Testis (tissue), 3 donors: ENCODE results near the gene AUTS2. TPM values are rescaled to one million over a fixed set of nuclear protein-coding genes. Genes with fewer than 3 reads are reported as not detected.

Experiments used
- DNase-seq: peaks from one replicate; pipeline ENCODE4 v3.0.0-alpha.2; 2019
- H3K27ac ChIP-seq, 2 donors: fragments of 200-600 bp; sonication (generic); one replicate each; pipeline ENCODE4 v1.5.1; 2019
- H3K27me3 ChIP-seq: fragments of 200-600 bp; sonication (generic); one replicate; pipeline ENCODE4 v1.5.1; 2019
- H3K36me3 ChIP-seq: fragments of 200-600 bp; sonication (generic); one replicate; pipeline ENCODE4 v1.5.1; 2017; ENCODE audit warnings: low read depth; ENCODE audit errors: missing control alignments
- H3K4me1 ChIP-seq: fragments of 200-600 bp; sonication (generic); one replicate; pipeline ENCODE4 v1.5.1; 2019
- H3K4me3 ChIP-seq, 2 donors: fragments of 200-600 bp; sonication (generic); one replicate each; pipeline ENCODE4 v1.5.1; 2017 to 2019
- H3K9me3 ChIP-seq: fragments of 200-600 bp; sonication (generic); one replicate; pipeline ENCODE4 v1.5.1; 2017
- POLR2A ChIP-seq: fragments of 450-650 bp; IDR thresholded peaks from one replicate; pipeline ENCODE4 v1.6.1; 2017; ENCODE audit warnings: antibody characterized with exemption, mild to moderate bottlenecking, moderate library complexity
- WGBS, 2 donors: methylation state at CpG; one replicate each; pipeline ENCODE4 v1.1.5; 2018; 5-methylcytosine and 5-hydroxymethylcytosine counted together
- intact Hi-C: fragments of 100-400 bp; cut with DNase I; formaldehyde crosslinking; loops from one replicate; pipeline ENCODE4 v1.15.1; 2023; ENCODE audit warnings: low total_unique reads
- polyA plus RNA-seq: library from polyadenylated mRNA; stranded (reverse); fragments of 350-450 nt; fragmentation: Illumina TruSeq; extraction: RNeasy Lipid Tissue Mini Kit (QIAGEN cat#74804); gene quantifications from one replicate; pipeline ENCODE4 v1.2.3, GENCODE V29; 2014; ENCODE audit warnings: low read depth, low replicate concordance; ENCODE audit not compliant: insufficient read depth
- total RNA-seq, 2 donors: library from RNA; depleted of rRNA; stranded (reverse); fragments of >200 nt; gene quantifications; one replicate each; pipeline ENCODE4 v1.2.3, GENCODE V29; 2016
- TF ChIP-seq, protein P1 (sequence below), 3 experiments: fragments of 450-650 bp in 2 of 3; fragments of 200-600 bp in 1 of 3; sonication (generic) in 1 of 3; IDR thresholded peaks; one replicate each; pipeline ENCODE4 v1.5.1; 2016 to 2019; ENCODE audit warnings: antibody characterized with exemption in 3 of 3, mild to moderate bottlenecking in 2 of 3, moderate library complexity in 1 of 3

The AUTS2 gene
- total and polyA plus RNA-seq, 3 donors from 2014 or later = 21.3 to 75.5 (median 56.1) TPM

DNA sequence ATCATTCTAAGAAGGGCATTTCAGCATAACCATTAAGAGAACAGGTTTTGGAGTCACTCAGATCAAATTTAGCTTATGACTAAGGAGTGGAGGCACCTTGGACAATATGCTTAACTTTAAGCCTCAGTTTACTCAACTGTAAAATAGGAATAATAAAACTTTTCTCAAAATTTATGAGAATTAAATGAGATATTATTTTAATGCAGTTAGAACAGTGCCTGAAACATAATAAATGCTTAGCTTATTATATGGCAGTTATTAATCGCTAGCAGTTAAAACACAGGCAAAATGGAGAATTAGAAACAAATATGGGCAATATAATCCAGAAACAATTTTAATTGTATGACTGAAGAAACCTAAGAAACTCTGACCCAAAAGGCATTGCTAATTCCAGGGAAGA lies 2.9 kb upstream of the AUTS2 start:
- H3K36me3 ChIP-seq = no peaks in the 10 kb centered on the region
- peaks cover 5% of the 10 kb centered on the region for H3K4me1 ChIP-seq
- no peaks in the 10 kb centered on the region for H3K9me3 ChIP-seq
- intact Hi-C loops = no loop called here
- 86 to 98% methylated on average over 1 of the region's 1 CpG for WGBS, 2 donors
- DNase-seq = no peak
- H3K4me3 ChIP-seq = no peak overlapping the region
- H3K27me3 ChIP-seq = no peaks in the 10 kb centered on the region
- no peak overlapping the region for H3K27ac ChIP-seq
- TF ChIP-seq POLR2A = no peak
- TF ChIP-seq, protein P1, sequence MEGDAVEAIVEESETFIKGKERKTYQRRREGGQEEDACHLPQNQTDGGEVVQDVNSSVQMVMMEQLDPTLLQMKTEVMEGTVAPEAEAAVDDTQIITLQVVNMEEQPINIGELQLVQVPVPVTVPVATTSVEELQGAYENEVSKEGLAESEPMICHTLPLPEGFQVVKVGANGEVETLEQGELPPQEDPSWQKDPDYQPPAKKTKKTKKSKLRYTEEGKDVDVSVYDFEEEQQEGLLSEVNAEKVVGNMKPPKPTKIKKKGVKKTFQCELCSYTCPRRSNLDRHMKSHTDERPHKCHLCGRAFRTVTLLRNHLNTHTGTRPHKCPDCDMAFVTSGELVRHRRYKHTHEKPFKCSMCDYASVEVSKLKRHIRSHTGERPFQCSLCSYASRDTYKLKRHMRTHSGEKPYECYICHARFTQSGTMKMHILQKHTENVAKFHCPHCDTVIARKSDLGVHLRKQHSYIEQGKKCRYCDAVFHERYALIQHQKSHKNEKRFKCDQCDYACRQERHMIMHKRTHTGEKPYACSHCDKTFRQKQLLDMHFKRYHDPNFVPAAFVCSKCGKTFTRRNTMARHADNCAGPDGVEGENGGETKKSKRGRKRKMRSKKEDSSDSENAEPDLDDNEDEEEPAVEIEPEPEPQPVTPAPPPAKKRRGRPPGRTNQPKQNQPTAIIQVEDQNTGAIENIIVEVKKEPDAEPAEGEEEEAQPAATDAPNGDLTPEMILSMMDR (IDR thresholded peaks at IDR 0.05) = no peak

DNA sequence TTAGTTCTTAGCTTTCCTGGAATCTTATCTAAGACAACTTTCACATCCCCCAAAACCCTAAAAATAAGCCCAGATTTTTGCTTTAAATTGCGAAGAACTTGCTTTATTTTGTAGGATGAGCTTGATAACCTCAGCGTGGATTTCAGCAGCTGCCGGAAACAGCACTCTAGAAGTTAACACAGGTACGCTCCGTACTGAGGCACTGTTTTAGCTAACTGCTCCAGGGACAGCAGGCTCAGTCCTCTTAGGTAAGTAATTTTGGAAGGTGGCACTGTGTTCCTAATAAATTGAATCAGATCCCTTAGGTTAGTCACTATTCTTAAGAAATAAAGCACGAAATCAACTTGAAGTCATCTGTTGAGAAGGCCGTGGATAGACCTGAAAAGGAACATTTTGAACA lies 2.2 kb upstream of the AUTS2 start:
- H3K4me3 ChIP-seq = no peak overlapping the region
- 43 to 58% methylated on average over 7 of the region's 7 CpGs for WGBS, 2 donors
- DNase-seq = no peak
- H3K4me1 ChIP-seq = peaks cover 11% of the 10 kb centered on the region
- no peak for TF ChIP-seq POLR2A
- TF ChIP-seq, protein P1 (IDR thresholded peaks at IDR 0.05) = no peak
- H3K27me3 ChIP-seq = no peaks in the 10 kb centered on the region
- no peaks in the 10 kb centered on the region for H3K36me3 ChIP-seq
- no peaks in the 10 kb centered on the region for H3K9me3 ChIP-seq
- H3K27ac ChIP-seq = no peak overlapping the region
- intact Hi-C loops = no loop called here

DNA sequence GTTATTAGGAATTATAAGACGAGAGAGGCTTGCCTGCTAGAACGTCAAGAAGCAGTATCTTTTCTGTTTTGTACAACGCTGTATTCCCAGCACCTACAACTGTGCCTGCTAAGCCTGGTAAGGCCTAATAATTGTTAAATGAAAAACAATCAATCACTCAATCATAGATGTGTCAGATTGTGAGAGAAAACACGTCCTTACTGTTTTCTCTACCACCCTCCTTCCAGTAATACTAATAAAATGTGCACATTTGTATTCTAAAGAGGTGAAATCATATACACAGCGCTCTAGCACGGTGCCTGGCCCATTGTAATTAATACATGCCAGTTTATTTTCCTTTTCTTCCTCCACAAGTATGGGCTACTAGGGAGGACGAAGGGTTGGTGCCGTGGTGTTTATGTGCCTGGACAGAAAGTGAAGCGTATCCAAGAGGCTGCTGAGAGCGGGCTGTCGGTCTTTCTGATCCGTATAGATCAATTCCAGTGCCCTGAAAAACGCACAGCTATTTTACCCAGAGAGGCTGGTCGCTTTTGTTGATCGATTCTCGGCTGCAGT lies 1.5 kb upstream of the AUTS2 start:
- no peaks in the 10 kb centered on the region for H3K27me3 ChIP-seq
- peaks cover 11% of the 10 kb centered on the region for H3K4me1 ChIP-seq
- intact Hi-C loops = no loop called here
- no peaks in the 10 kb centered on the region for H3K36me3 ChIP-seq
- TF ChIP-seq, protein P1 (IDR thresholded peaks at IDR 0.05) = no peak
- no peak for TF ChIP-seq POLR2A
- H3K9me3 ChIP-seq = no peaks in the 10 kb centered on the region
- H3K4me3 ChIP-seq = peak overlapping the region; percentile 82 to 87
- WGBS, 2 donors = 18 to 21% methylated on average over 16 of the region's 16 CpGs
- peak overlapping the region; percentile 93 to 95 for H3K27ac ChIP-seq
- DNase-seq = peak; percentile 40

DNA sequence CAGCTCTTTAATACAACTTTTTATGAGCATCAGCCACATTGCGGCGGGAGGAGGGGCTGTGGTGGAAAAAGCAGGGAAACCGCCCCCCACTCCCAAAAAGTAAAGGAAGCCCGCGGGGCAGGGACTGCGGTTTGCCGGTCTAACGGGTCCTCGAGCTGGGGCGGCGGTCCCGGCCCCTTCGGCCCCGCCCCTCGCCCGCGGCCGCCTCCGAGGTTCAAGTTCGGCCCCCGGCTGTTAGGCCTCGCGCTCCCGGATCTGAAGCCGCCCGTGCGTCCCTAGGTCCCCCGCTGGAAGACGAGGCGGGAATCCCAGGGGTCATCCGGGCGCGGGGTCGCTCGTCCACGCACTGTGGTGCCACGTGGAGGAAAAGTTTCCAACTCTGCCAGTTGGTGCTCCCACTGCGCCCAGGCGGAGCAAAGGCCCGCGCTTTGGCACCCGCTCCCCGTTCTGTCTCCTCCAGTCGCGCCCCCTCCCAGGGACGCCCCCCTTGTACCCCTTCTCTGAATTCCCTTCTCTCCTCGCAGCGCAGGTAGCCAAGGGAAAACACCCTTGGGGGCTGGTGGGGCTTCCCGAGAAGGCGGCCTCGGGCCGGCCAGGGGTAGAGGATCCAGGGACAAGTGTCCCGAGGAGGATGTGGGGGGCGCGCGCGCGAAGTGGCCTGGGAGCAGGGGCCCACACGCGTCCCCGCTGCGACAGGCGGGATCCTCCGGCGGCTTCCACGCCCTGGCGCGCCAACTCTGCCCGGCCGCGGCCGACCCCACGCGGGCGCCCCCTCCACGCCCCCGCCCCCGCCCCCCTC lies 798 bp upstream of the AUTS2 start:
- H3K36me3 ChIP-seq = no peaks in the 10 kb centered on the region
- 1 to 2% methylated on average over 27 to 38 of the region's 78 CpGs for WGBS, 2 donors
- H3K4me1 ChIP-seq = peaks cover 11% of the 10 kb centered on the region
- H3K27me3 ChIP-seq = no peaks in the 10 kb centered on the region
- intact Hi-C loops = no loop called here
- no peak for TF ChIP-seq POLR2A
- TF ChIP-seq, protein P1 (IDR thresholded peaks at IDR 0.05) = no peak
- H3K4me3 ChIP-seq = peak overlapping the region; percentile 82 to 87
- DNase-seq = peak; percentile 56
- H3K27ac ChIP-seq = peak overlapping the region; percentile 93 to 95
- H3K9me3 ChIP-seq = no peaks in the 10 kb centered on the region
